HTR-8/SVneo (cell line): Measurements from ENCODE around the gene VPREB3.
"Not testable (repeated sequence)": the region's sequence is repeated elsewhere in the genome, so short reads cannot be mapped to it uniquely, and the experiment has no call there.

Source experiments
- DNase-seq: peaks from one replicate; pipeline ENCODE4 v3.0.0; 2011; ENCODE audit warnings: low spot score, mixed read lengths; ENCODE audit not compliant: insufficient read length
- FAIRE-seq: peaks from 2 replicates; lab custom pipeline; 2011; peaks lifted over from hg19 to GRCh38; lab: Jason Lieb, UNC

VPREB3 gene

GRCh38 chr22:23745791-23746190, 8.4 kb downstream of the VPREB3 start:
- FAIRE-seq (no peak), DNase-seq (no peak)

- no peak for DNase-seq
- FAIRE-seq = no peak
These were observed 9.7 kb downstream of the VPREB3 start for GRCh38 chr22:23744485-23744884.

- DNase-seq (no peak), FAIRE-seq (no peak)
These were observed 10.2 kb downstream of the VPREB3 start for GRCh38 chr22:23744001-23744400.

GRCh38 chr22:23743303-23743705, 10.9 kb downstream of the VPREB3 start:
- FAIRE-seq (no peak), DNase-seq (no peak)

- DNase-seq (no peak), FAIRE-seq (no peak)
These were observed 11.5 kb downstream of the VPREB3 start for GRCh38 chr22:23742505-23743264.

GRCh38 chr22:23737696-23738095, 16.5 kb downstream of the VPREB3 start:
- DNase-seq (no peak), FAIRE-seq (no peak)

GRCh38 chr22:23728108-23728507, 26.1 kb downstream of the VPREB3 start:
- not testable (repeated sequence) for DNase-seq, FAIRE-seq

GRCh38 chr22:23722724-23723123, 31.5 kb downstream of the VPREB3 start:
- FAIRE-seq (no peak), DNase-seq (no peak)

GRCh38 chr22:23722160-23722559, 32.1 kb downstream of the VPREB3 start:
- no peak for DNase-seq
- FAIRE-seq = no peak

- FAIRE-seq = no peak
- no peak for DNase-seq
These were observed 33.4 kb downstream of the VPREB3 start for GRCh38 chr22:23720855-23721254.

GRCh38 chr22:23718371-23719165, 35.7 kb downstream of the VPREB3 start:
- DNase-seq (no peak), FAIRE-seq (no peak)

GRCh38 chr22:23716811-23717801, 37.1 kb downstream of the VPREB3 start:
- DNase-seq = peak; percentile 79
- peak; percentile 92 for FAIRE-seq

GRCh38 chr22:23715806-23716375, 38.3 kb downstream of the VPREB3 start:
- no peak for DNase-seq
- FAIRE-seq = no peak

GRCh38 chr22:23714596-23715578, 39.3 kb downstream of the VPREB3 start:
- DNase-seq = no peak
- no peak for FAIRE-seq

- no peak for DNase-seq
- no peak for FAIRE-seq
These were observed 40.3 kb downstream of the VPREB3 start for GRCh38 chr22:23713696-23714595.

- no peak for DNase-seq
- no peak for FAIRE-seq
These were observed 42.0 kb downstream of the VPREB3 start for GRCh38 chr22:23712256-23712655.

GRCh38 chr22:23709107-23709506, 45.1 kb downstream of the VPREB3 start:
- FAIRE-seq (no peak), DNase-seq (no peak)

GRCh38 chr22:23708270-23708669, 46.0 kb downstream of the VPREB3 start:
- DNase-seq = no peak
- FAIRE-seq = no peak
